Measurements from ENCODE around the gene PRKAR2B. TPM values are rescaled to one million over a fixed set of nuclear protein-coding genes. Genes with fewer than 3 reads are reported as not detected.
A peak's percentile ranks its signal among the peaks of the same experiment; 100 is the strongest.

PRKAR2B gene
- total RNA-seq, 2 donors from 2014 or later: 0.71 to 1.7 TPM

GRCh38 chr7:107196834-107197610 lies 152.5 kb downstream of the PRKAR2B start:
- no peak for ATAC-seq
- no peak for DNase-seq (ENCODE audit: low spot score in 2 of 2)
- H3K9me3 Mint-ChIP-seq: no peaks in the 10 kb centered on the region
- peaks cover 7 to 11% of the 10 kb centered on the region in 2 donors for H3K36me3 Mint-ChIP-seq
- H3K27ac Mint-ChIP-seq: peak overlapping the region; percentile 69 to 90

GRCh38 chr7:107201795-107202450 lies 157.4 kb downstream of the PRKAR2B start:
- peaks cover 4% of the 10 kb centered on the region in 2 donors for H3K36me3 Mint-ChIP-seq
- ATAC-seq (peak; percentile 50 to 61), DNase-seq (ENCODE audit: low spot score in 2 of 2) (peak in 1 of 2 donors; percentile 9)
- H3K9me3 Mint-ChIP-seq: no peaks in the 10 kb centered on the region
- peak overlapping the region; percentile 3 to 32 for H3K27ac Mint-ChIP-seq

GRCh38 chr7:107203607-107204006 lies 159.1 kb downstream of the PRKAR2B start:
- Mint-ChIP-seq H3K36me3 (no peaks in the 10 kb centered on the region), H3K27ac (peak overlapping the region; percentile 53 to 66), H3K9me3 (no peaks in the 10 kb centered on the region)

GRCh38 chr7:107206136-107206535 lies 161.6 kb downstream of the PRKAR2B start:
- DNase-seq (ENCODE audit: low spot score in 2 of 2): no peak
- H3K36me3 Mint-ChIP-seq: peaks cover 7 to 12% of the 10 kb centered on the region in 2 donors
- no peaks in the 10 kb centered on the region for H3K9me3 Mint-ChIP-seq
- no peak for ATAC-seq
- no peak overlapping the region for H3K27ac Mint-ChIP-seq

More at GRCh38 chr7:107203607-107204006, 159.1 kb downstream of the PRKAR2B start:
- ATAC-seq (no peak), DNase-seq (ENCODE audit: low spot score in 2 of 2) (no peak)

- Mint-ChIP-seq H3K27ac (no peak overlapping the region), H3K36me3 (peaks cover 7 to 12% of the 10 kb centered on the region in 2 donors), H3K9me3 (no peaks in the 10 kb centered on the region)
- no peak for DNase-seq (ENCODE audit: low spot score in 2 of 2)
- no peak for ATAC-seq
Observed at GRCh38 chr7:107206706-107207105, 162.2 kb downstream of the PRKAR2B start.

- peak overlapping the region in 1 of 2 donors; percentile 33 for H3K27ac Mint-ChIP-seq
- no peaks in the 10 kb centered on the region for H3K9me3 Mint-ChIP-seq
- peaks cover 7 to 12% of the 10 kb centered on the region in 2 donors for H3K36me3 Mint-ChIP-seq
- no peak for DNase-seq (ENCODE audit: low spot score in 2 of 2)
- no peak for ATAC-seq
Observed at GRCh38 chr7:107207459-107207858, 163.0 kb downstream of the PRKAR2B start.

GRCh38 chr7:107208024-107208521 lies 163.6 kb downstream of the PRKAR2B start:
- peak overlapping the region in 1 of 2 donors; percentile 33 for H3K27ac Mint-ChIP-seq
- H3K36me3 Mint-ChIP-seq: peaks cover 7 to 12% of the 10 kb centered on the region in 2 donors
- DNase-seq (ENCODE audit: low spot score in 2 of 2): no peak
- no peak for ATAC-seq
- no peaks in the 10 kb centered on the region for H3K9me3 Mint-ChIP-seq

GRCh38 chr7:107208563-107208962 lies 164.1 kb downstream of the PRKAR2B start:
- ATAC-seq (no peak), DNase-seq (ENCODE audit: low spot score in 2 of 2) (no peak)
- H3K9me3 Mint-ChIP-seq: peaks cover 0 to 4% of the 10 kb centered on the region in 2 donors
- peak overlapping the region; percentile 12 to 25 for H3K27ac Mint-ChIP-seq
- H3K36me3 Mint-ChIP-seq: peaks cover 10 to 15% of the 10 kb centered on the region in 2 donors

GRCh38 chr7:107209565-107209964 lies 165.1 kb downstream of the PRKAR2B start:
- peaks cover 16 to 20% of the 10 kb centered on the region in 2 donors for H3K36me3 Mint-ChIP-seq
- H3K27ac Mint-ChIP-seq: peak overlapping the region; percentile 12 to 18
- no peak for ATAC-seq

GRCh38 chr7:107210400-107210799 lies 165.9 kb downstream of the PRKAR2B start:
- DNase-seq (ENCODE audit: low spot score in 2 of 2) (no peak), ATAC-seq (no peak)
- Mint-ChIP-seq H3K36me3 (peaks cover 23 to 26% of the 10 kb centered on the region in 2 donors), H3K27ac (no peak overlapping the region), H3K9me3 (peaks cover 4 to 16% of the 10 kb centered on the region in 2 donors)

More at GRCh38 chr7:107209565-107209964, 165.1 kb downstream of the PRKAR2B start:
- peaks cover 0 to 10% of the 10 kb centered on the region in 2 donors for H3K9me3 Mint-ChIP-seq
- no peak for DNase-seq (ENCODE audit: low spot score in 2 of 2)

Other genes starting within 250 kb of the PRKAR2B start
- 10 to 100 TPM in 1 of 2 donors, 1 to 10 TPM in 1; 7.2 to 17.3 TPM for gene PIK3CG, start 179.4 kb upstream of the PRKAR2B start, total RNA-seq
- 10 to 100 TPM; 26.8 to 73.9 TPM for gene HBP1, start 124.3 kb downstream of the PRKAR2B start, total RNA-seq